K562 (cell line): ENCODE results near the gene RNF11. TPM values are rescaled to one million over a fixed set of nuclear protein-coding genes. Genes with fewer than 3 reads are reported as not detected.
A peak's percentile ranks its signal among the peaks of the same experiment; 100 is the strongest.

Experiments used
- ATAC-seq: fragments of 200-7000 bp; cut with Tn5 transposase; 3 replicates; pipeline ENCODE4 v1.9.1; 2020; ENCODE audit warnings: moderate library complexity
- BruUV-seq: library from RNA; stranded (reverse); fragments of 400-500 nt; replicated peaks from 2 replicates; lab custom pipeline; 2021; lab: Mats Ljungman, UMichigan
- CTCF ChIA-PET: fragments of 300-600 bp; formaldehyde crosslinking; extraction: SDS; loops from one replicate; lab custom pipeline; 2021; ENCODE audit warnings: low intra/inter-chr PET ratio; lab: Yijun Ruan, JAX
- POLR2A ChIA-PET: fragments of 300-600, 350-650 bp; sonication (Branson Sonifier 250); formaldehyde crosslinking; extraction: SDS; loops from one replicate; lab custom pipeline; 2021; ENCODE audit warnings: antibody characterized with exemption, inconsistent platforms; lab: Yijun Ruan, JAX
- DNase-seq, 4 experiments: peaks; one replicate each; pipeline versions ENCODE4 v3.0.0 to v3.0.0-alpha.2; 2011 to 2018; ENCODE audit warnings: low spot score in 3 of 4, mixed read lengths in 3 of 4; ENCODE audit errors: extremely low read depth in 1 of 4
- FAIRE-seq: peaks from 2 replicates; lab custom pipeline; 2011; peaks lifted over from hg19 to GRCh38; lab: Jason Lieb, UNC
- H2AFZ ChIP-seq: 2 replicates; pipeline ENCODE4 v1.6.0; 2011; ENCODE audit warnings: low read depth, low read length, control low read depth, inconsistent platforms
- H3K27ac ChIP-seq: fragments of 200-600 bp; 3 replicates; pipeline ENCODE4 v1.8.0; 2011; ENCODE audit warnings: low read depth, mild to moderate bottlenecking, control low read depth, inconsistent platforms, low read length, moderate library complexity, mixed read lengths; ENCODE audit errors: extremely low read depth
- H3K27me3 ChIP-seq, 2 experiments: fragments of 300-600 bp in 1 of 2; 2 replicates in 1 of 2; 3 replicates in 1 of 2; pipeline versions ENCODE4 v1.6.0 to v1.8.0; 2011; ENCODE audit warnings: inconsistent platforms in 2 of 2, low read length in 2 of 2, mild to moderate bottlenecking in 1 of 2, mixed read lengths in 1 of 2, moderate library complexity in 1 of 2; ENCODE audit not compliant: control insufficient read depth in 2 of 2, insufficient read depth in 2 of 2
- H3K36me3 ChIP-seq: fragments of 300-600 bp; 3 replicates; pipeline ENCODE4 v1.8.0; 2011; ENCODE audit warnings: mild to moderate bottlenecking, low read length, inconsistent platforms; ENCODE audit not compliant: control insufficient read depth, insufficient read depth
- H3K4me1 ChIP-seq, 2 experiments: fragments of 200-600 bp in 1 of 2; replicated peaks in 1 of 2; 2 replicates in 1 of 2; 3 replicates in 1 of 2; pipeline versions ENCODE4 v1.5.1 to v1.8.0; 2011; ENCODE audit warnings: inconsistent platforms in 2 of 2, low read length in 2 of 2, mild to moderate bottlenecking in 1 of 2, mixed read lengths in 1 of 2, moderate library complexity in 1 of 2; ENCODE audit not compliant: control insufficient read depth in 2 of 2, insufficient read depth in 2 of 2
- H3K4me2 ChIP-seq: 2 replicates; pipeline ENCODE4 v1.6.1; 2011; ENCODE audit warnings: low read length, control low read depth, inconsistent platforms, mixed read lengths; ENCODE audit not compliant: insufficient read depth
- H3K4me3 ChIP-seq: fragments of 200-600 bp; sonication (generic), shearing (Covaris generic); 2 replicates; pipeline ENCODE4 v1.5.1; 2016; ENCODE audit warnings: control low read depth, inconsistent platforms
- H3K79me2 ChIP-seq: fragments of 200-600 bp; 3 replicates; pipeline ENCODE4 v1.8.0; 2011; ENCODE audit warnings: low read length, inconsistent platforms; ENCODE audit not compliant: control insufficient read depth, insufficient read depth
- H3K9ac ChIP-seq, 2 experiments: 2 replicates each; pipeline versions ENCODE4 v1.6.0 to v1.6.1; 2011; ENCODE audit warnings: low read depth in 2 of 2, low read length in 2 of 2, control low read depth in 1 of 2, inconsistent platforms in 1 of 2, mild to moderate bottlenecking in 1 of 2, mixed read lengths in 1 of 2; ENCODE audit not compliant: insufficient read depth in 1 of 2
- H3K9me1 ChIP-seq: one replicate; pipeline ENCODE4 v1.6.0; 2011; ENCODE audit warnings: inconsistent platforms, mild to moderate bottlenecking, low read length, moderate library complexity; ENCODE audit not compliant: control insufficient read depth, insufficient read depth
- H3K9me3 ChIP-seq: replicated peaks from 2 replicates; pipeline ENCODE4 v1.5.1; 2011; ENCODE audit warnings: low read depth, low read length, inconsistent platforms; ENCODE audit not compliant: control insufficient read depth, insufficient read depth
- H4K20me1 ChIP-seq: replicated peaks from 2 replicates; pipeline ENCODE4 v1.6.1; 2011; ENCODE audit warnings: low read length, inconsistent platforms, mixed read lengths; ENCODE audit not compliant: control insufficient read depth, insufficient read depth
- CUX1 ChIP-seq: fragments of 200-800 bp; sonication (Bioruptor generic); IDR thresholded peaks from 2 replicates; pipeline ENCODE4 v1.6.1; 2016; ENCODE audit warnings: missing genetic modification characterization, missing compliant biosample characterization
- ZBTB7A ChIP-seq: IDR thresholded peaks from 2 replicates; pipeline ENCODE4 v1.6.1; 2011; ENCODE audit warnings: low read depth, mild to moderate bottlenecking, low read length, moderate library complexity, borderline replicate concordance; ENCODE audit not compliant: control insufficient read depth
- WGBS: fragments of 100-300 bp; shearing (Covaris generic); methylation state at CpG from one replicate; pipeline ENCODE4 v1.1.6; 2016; ENCODE audit warnings: low coverage, mixed read lengths; ENCODE audit not compliant: insufficient coverage; ENCODE audit errors: missing lambda C conversion rate; 5-methylcytosine and 5-hydroxymethylcytosine counted together
- in situ Hi-C: fragments of 300-500 bp; cut with MboI; formaldehyde crosslinking; loops from 4 replicates; pipeline ENCODE4 v1.15.0; 2018; ENCODE audit warnings: inconsistent platforms, mixed read lengths
- intact Hi-C: fragments of 100-400 bp; cut with micrococcal nuclease; formaldehyde crosslinking; loops from 2 replicates; pipeline ENCODE4 v1.14.2; 2022
- polyA plus RNA-seq, 8 experiments: library from polyadenylated mRNA; depleted of rRNA in 4 of 8; stranded (reverse) in 5 of 8; unstranded in 3 of 8; fragments of >200 nt; fragmentation: Nextera tagmentation in 2 of 8; fragmentation: Illumina TruSeq in 1 of 8; extraction: Ambion mirVana in 2 of 8; extraction: Trizol in 1 of 8; gene quantifications; 2 replicates each; pipeline versions ENCODE4 v1.2.1 to v1.2.3, GENCODE V29; 2011 to 2014; ENCODE audit warnings: inconsistent platforms in 1 of 8, missing spikeins in 1 of 8
- total RNA-seq, 7 experiments: library from RNA; depleted of rRNA in 6 of 7; stranded (reverse); fragments of >200 nt in 6 of 7; fragmentation: Illumina TruSeq in 2 of 7; extraction: Trizol in 2 of 7; gene quantifications; 2 replicates each; pipeline versions ENCODE4 v1.2.1 to v1.2.3, GENCODE V29; 2011 to 2021; ENCODE audit warnings: low replicate concordance in 1 of 7

RNF11 gene
- total and polyA plus RNA-seq, 9 of the 15 experiments (the other 6 are each of a cell fraction or from before 2014, with no cell fraction given): 5.7 to 34.3 (median 23.1) TPM

GRCh38 chr1:51302270-51302669 lies 66.2 kb downstream of the RNF11 start:
- POLR2A ChIA-PET: no interaction called here
- Histone ChIP-seq H3K36me3 (no peaks in the 10 kb centered on the region), H3K4me2 (no peak overlapping the region), H3K79me2 (no peaks in the 10 kb centered on the region), H3K4me1 (peaks cover 11 to 48% of the 10 kb centered on the region in 2 experiments; a peak in 4 of 5 replicates), H3K9me1 (no peaks in the 10 kb centered on the region), H3K4me3 (no peak overlapping the region), H3K27me3 (no peaks in the 10 kb centered on the region), H3K9me3 (no peaks in the 10 kb centered on the region), H3K9ac (0 out of 4 replicates have a peak overlapping the region, but pooled peaks of 1 of the 2 experiments have one; percentile 19), H3K27ac (no peak overlapping the region), H4K20me1 (no peaks in the 10 kb centered on the region), H2AFZ (no peak overlapping the region)
- no peak for DNase-seq
- FAIRE-seq: no peak
- TF ChIP-seq CUX1 (no peak), ZBTB7A (0 out of 2 replicates have a peak, but pooled peaks have one; percentile 52)
- CTCF ChIA-PET: no interaction called here
- 76% methylated on average over 10 of the region's 10 CpGs for WGBS
- in situ Hi-C loops: no loop called here
- intact Hi-C loops: no loop called here
- no peak for ATAC-seq
- no TSS peak for BruUV-seq
